Measurements from ENCODE around the gene NR3C2. TPM values are rescaled to one million over a fixed set of nuclear protein-coding genes. Genes with fewer than 3 reads are reported as not detected.

Gene NR3C2
- polyA plus RNA-seq, 3 donors = 0.09 to 0.27 (median 0.20) TPM

GRCh38 chr4:148173397-148174017 is 268.7 kb downstream of the NR3C2 start:
- intact Hi-C loops (cut with micrococcal nuclease) = no loop called here
- WGBS (ENCODE audit: insufficient coverage) = 97% methylated on average over 5 of the region's 5 CpGs

DNA sequence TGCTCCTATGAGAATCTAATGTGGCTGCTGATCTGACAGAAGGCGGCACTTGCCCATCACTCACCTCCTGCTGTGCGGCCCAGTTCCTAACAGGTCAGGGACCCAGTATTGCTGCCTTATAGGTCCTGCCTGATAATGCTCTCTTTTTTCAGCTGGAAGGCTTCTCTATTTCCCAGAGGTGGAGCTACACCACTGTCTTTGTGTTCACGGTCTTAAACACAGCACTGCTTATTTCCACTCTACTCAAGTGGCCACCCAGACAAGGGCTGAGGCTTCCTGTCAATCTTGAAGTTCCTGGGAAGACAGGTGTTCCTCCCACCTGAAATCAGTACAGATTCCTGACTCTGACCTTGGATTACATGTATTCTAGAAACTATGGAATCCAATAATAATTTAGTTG is 270.6 kb downstream of the NR3C2 start:
- H3K79me2 ChIP-seq (ENCODE audit: insufficient read depth, low read length) = no peaks in the 10 kb centered on the region
- no peak overlapping the region for H2AFZ ChIP-seq (ENCODE audit: insufficient read depth, low read depth, low read length, poor library complexity, severe bottlenecking)
- H3K4me1 ChIP-seq (ENCODE audit: control insufficient read depth in 1 of 2, insufficient read depth in 2 of 2, low read length in 2 of 2) = no peaks in the 10 kb centered on the region
- H3K4me2 ChIP-seq (replicated peaks; ENCODE audit: extremely low read depth, low read length, poor library complexity, severe bottlenecking) = no peak overlapping the region
- Mint-ChIP-seq H3K36me3 (no peaks in the 10 kb centered on the region), H3K9me3 (peaks cover 0 to 2% (median 0%) of the 10 kb centered on the region in 7 donors), H3K27me3 (ENCODE audit: low read depth in 3 of 3) (peaks cover 0 to 7% (median 2%) of the 10 kb centered on the region in 3 donors), H3K27ac (no peak overlapping the region), H3K4me3 (no peak overlapping the region), H3K4me1 (no peaks in the 10 kb centered on the region)
- no peaks in the 10 kb centered on the region for H4K20me1 ChIP-seq (ENCODE audit: insufficient read depth, low read length)
- no peak for TF ChIP-seq CTCF (IDR thresholded peaks at IDR 0.05)
- WGBS (ENCODE audit: insufficient coverage) = 89% methylated on average over 3 of the region's 3 CpGs
- no peak for DNase-seq
- H3K9me3 ChIP-seq (replicated peaks in 1 of 2; ENCODE audit: control insufficient read depth in 1 of 2, insufficient read depth in 1 of 2, low read length in 2 of 2) = no peaks in the 10 kb centered on the region
- H3K27me3 ChIP-seq (ENCODE audit: control insufficient read depth in 2 of 2, insufficient read depth in 2 of 2, low read length in 2 of 2) = no peaks in the 10 kb centered on the region
- H3K4me3 ChIP-seq (replicated peaks in 1 of 3; ENCODE audit: low read depth in 2 of 3, low read length in 3 of 3) = no peak overlapping the region
- intact Hi-C loops (cut with micrococcal nuclease) = no loop called here
- H3K27ac ChIP-seq (ENCODE audit: low read depth in 1 of 2, low read length in 2 of 2) = no peak overlapping the region
- H3K9ac ChIP-seq (ENCODE audit: insufficient read depth, low read length, poor library complexity, severe bottlenecking) = no peak overlapping the region
- no peaks in the 10 kb centered on the region for H3K36me3 ChIP-seq (replicated peaks in 1 of 2; ENCODE audit: control insufficient read depth in 1 of 2, insufficient read depth in 2 of 2, low read length in 2 of 2)

More at GRCh38 chr4:148173397-148174017, 268.7 kb downstream of the NR3C2 start:
- DNase-seq = no peak
- Mint-ChIP-seq H3K4me1 (no peaks in the 10 kb centered on the region), H3K27me3 (ENCODE audit: low read depth in 3 of 3) (peaks cover 0 to 5% (median 2%) of the 10 kb centered on the region in 3 donors), H3K4me3 (no peak overlapping the region), H3K27ac (no peak overlapping the region), H3K9me3 (peaks cover 0 to 2% (median 0%) of the 10 kb centered on the region in 7 donors), H3K36me3 (no peaks in the 10 kb centered on the region)
- no peaks in the 10 kb centered on the region for H3K79me2 ChIP-seq (ENCODE audit: insufficient read depth, low read length)
- no peaks in the 10 kb centered on the region for H3K9me3 ChIP-seq (replicated peaks in 1 of 2; ENCODE audit: control insufficient read depth in 1 of 2, insufficient read depth in 1 of 2, low read length in 2 of 2)
- no peaks in the 10 kb centered on the region for H3K4me1 ChIP-seq (ENCODE audit: control insufficient read depth in 1 of 2, insufficient read depth in 2 of 2, low read length in 2 of 2)
- no peak for TF ChIP-seq CTCF (IDR thresholded peaks at IDR 0.05)
- H2AFZ ChIP-seq (ENCODE audit: insufficient read depth, low read depth, low read length, poor library complexity, severe bottlenecking) = no peak overlapping the region
- no peak overlapping the region for H3K9ac ChIP-seq (ENCODE audit: insufficient read depth, low read length, poor library complexity, severe bottlenecking)
- H3K27ac ChIP-seq (ENCODE audit: low read depth in 1 of 2, low read length in 2 of 2) = no peak overlapping the region
- no peak overlapping the region for H3K4me2 ChIP-seq (replicated peaks; ENCODE audit: extremely low read depth, low read length, poor library complexity, severe bottlenecking)
- no peaks in the 10 kb centered on the region for H3K36me3 ChIP-seq (replicated peaks in 1 of 2; ENCODE audit: control insufficient read depth in 1 of 2, insufficient read depth in 2 of 2, low read length in 2 of 2)
- H3K27me3 ChIP-seq (ENCODE audit: control insufficient read depth in 2 of 2, insufficient read depth in 2 of 2, low read length in 2 of 2) = no peaks in the 10 kb centered on the region
- no peak overlapping the region for H3K4me3 ChIP-seq (replicated peaks in 1 of 3; ENCODE audit: low read depth in 2 of 3, low read length in 3 of 3)
- H4K20me1 ChIP-seq (ENCODE audit: insufficient read depth, low read length) = no peaks in the 10 kb centered on the region
